ENCODE measurements around the gene IL20. TPM values are rescaled to one million over a fixed set of nuclear protein-coding genes. Genes with fewer than 3 reads are reported as not detected.
A peak's percentile ranks its signal among the peaks of the same experiment; 100 is the strongest.

The IL20 gene, protein sequence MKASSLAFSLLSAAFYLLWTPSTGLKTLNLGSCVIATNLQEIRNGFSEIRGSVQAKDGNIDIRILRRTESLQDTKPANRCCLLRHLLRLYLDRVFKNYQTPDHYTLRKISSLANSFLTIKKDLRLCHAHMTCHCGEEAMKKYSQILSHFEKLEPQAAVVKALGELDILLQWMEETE
- total RNA-seq (not detected), polyA plus RNA-seq (under 1 TPM; 0.11 to 0.12 TPM)
- long read RNA-seq, donor 1, result 0 reads
- long read RNA-seq, donor 2, result 0 reads
- long read RNA-seq, donor 3, result 0 reads
- long read RNA-seq, donor 4, result 0 reads
- long read RNA-seq, donor 5, result 0 reads

DNA sequence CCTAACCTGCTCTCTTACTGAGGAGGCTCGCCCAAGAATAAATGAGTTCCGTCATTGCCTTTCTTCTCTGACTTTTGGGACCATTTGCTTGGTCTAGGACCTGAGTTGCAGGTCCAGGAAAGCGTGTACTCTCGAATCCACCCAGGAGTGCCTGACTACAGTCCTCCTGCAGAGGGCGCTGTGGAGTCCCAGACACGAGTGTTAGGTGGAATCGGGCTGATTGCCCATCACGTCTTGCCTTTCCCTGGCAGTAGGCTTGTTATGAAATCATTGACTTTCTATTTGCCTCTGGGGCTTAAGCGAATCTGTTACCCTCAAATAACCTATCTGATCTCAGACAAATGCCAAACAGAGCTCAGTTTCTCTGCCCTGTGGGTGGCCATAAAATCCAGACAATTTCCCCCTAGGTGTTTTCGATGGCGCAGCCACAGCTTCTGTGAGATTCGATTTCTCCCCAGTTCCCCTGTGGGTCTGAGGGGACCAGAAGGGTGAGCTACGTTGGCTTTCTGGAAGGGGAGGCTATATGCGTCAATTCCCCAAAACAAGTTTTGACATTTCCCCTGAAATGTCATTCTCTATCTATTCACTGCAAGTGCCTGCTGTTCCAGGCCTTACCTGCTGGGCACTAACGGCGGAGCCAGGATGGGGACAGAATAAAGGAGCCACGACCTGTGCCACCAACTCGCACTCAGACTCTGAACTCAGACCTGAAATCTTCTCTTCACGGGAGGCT, at the start of gene IL20:
IL20 (plus strand) TSS at position 685 of the 733 bp plus-strand sequence. CDS start 230 bp downstream, outside the sequence.
- Histone ChIP-seq H3K4me3 (no peak within 1 kb of the TSS), H3K36me3 (ENCODE audit: control insufficient read depth in 4 of 4, insufficient read depth in 4 of 4, low read length in 4 of 4) (no peaks in the 10 kb centered on the region), H3K9ac (ENCODE audit: insufficient read depth in 1 of 2, low read length in 2 of 2) (no peak within 1 kb of the TSS), H3K9me3 (ENCODE audit: control insufficient read depth in 4 of 4, insufficient read depth in 3 of 4, low read length in 3 of 4) (no peaks in the 10 kb centered on the region), H3K27me3 (ENCODE audit: control insufficient read depth in 3 of 3, insufficient read depth in 3 of 3, low read length in 2 of 3) (peaks cover 0 to 5% (median 0%) of the 10 kb centered on the region in 3 donors), H3K27ac (ENCODE audit: low read depth in 1 of 2, low read length in 1 of 2) (no peak within 1 kb of the TSS), H3K4me1 (ENCODE audit: control insufficient read depth in 5 of 5, insufficient read depth in 5 of 5, low read length in 5 of 5) (no peaks in the 10 kb centered on the region)
- ATAC-seq (ENCODE audit: insufficient read depth, low FRiP score) (peak; percentile 66), DNase-seq (peak; percentile 61 to 74 (median 73))
- WGBS, 2 donors, result 52 to 57% methylated on average over 19 of the region's 19 CpGs
- TF ChIP-seq, protein P1, sequence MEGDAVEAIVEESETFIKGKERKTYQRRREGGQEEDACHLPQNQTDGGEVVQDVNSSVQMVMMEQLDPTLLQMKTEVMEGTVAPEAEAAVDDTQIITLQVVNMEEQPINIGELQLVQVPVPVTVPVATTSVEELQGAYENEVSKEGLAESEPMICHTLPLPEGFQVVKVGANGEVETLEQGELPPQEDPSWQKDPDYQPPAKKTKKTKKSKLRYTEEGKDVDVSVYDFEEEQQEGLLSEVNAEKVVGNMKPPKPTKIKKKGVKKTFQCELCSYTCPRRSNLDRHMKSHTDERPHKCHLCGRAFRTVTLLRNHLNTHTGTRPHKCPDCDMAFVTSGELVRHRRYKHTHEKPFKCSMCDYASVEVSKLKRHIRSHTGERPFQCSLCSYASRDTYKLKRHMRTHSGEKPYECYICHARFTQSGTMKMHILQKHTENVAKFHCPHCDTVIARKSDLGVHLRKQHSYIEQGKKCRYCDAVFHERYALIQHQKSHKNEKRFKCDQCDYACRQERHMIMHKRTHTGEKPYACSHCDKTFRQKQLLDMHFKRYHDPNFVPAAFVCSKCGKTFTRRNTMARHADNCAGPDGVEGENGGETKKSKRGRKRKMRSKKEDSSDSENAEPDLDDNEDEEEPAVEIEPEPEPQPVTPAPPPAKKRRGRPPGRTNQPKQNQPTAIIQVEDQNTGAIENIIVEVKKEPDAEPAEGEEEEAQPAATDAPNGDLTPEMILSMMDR (IDR thresholded peaks at IDR 0.05; ENCODE audit: control extremely low read depth, extremely low read depth), result peak; percentile 86

DNA sequence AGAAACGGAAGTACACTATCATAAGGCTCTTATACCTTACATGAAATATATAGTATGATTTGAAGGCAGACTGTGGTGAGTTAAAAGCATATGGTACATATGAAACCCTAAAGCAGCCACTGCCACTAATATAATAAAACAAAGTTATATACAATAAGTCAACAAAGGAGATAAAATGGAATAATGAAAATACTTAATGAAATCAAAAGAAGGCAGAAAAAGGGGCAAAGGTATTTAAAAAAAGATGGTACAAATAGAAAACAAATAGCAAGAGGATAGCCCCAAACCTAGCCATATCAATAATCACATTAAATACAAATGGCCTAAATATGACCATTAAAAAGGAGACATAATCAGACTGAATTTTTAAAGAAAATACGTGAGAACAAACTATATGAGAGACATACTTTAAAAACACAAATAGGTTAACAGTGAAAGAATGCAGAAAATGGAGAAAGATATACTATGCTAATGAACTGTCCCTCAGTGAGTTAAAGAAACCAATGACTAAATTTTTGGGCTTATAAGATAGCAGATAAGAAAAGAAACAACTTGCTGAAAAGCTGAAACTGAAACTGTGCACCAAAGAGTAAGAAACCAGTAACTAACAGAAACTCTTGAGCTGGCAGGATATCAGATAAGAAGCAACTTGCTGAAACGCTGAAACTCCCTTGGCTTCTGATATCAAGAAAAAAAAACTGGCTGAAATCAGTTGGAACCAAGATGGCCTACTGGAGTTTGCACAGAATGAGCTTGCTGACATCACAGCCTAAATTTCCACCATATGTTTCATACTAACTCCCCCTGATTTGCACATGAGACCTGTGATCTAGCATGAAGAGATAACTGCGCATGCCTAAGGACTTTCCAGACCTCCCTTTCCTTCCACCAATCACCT, 48.8 kb upstream of the IL20 start:
- DNase-seq, result peak in 2 of 3 donors; percentile 54 to 69
- Histone ChIP-seq H3K9ac (ENCODE audit: insufficient read depth in 1 of 2, low read length in 2 of 2) (no peak overlapping the region), H3K27me3 (ENCODE audit: control insufficient read depth in 3 of 3, insufficient read depth in 3 of 3, low read length in 2 of 3) (no peaks in the 10 kb centered on the region), H3K36me3 (ENCODE audit: control insufficient read depth in 4 of 4, insufficient read depth in 4 of 4, low read length in 4 of 4) (no peaks in the 10 kb centered on the region), H3K27ac (ENCODE audit: low read depth in 1 of 2, low read length in 1 of 2) (no peak overlapping the region), H3K4me3 (no peak overlapping the region), H3K9me3 (ENCODE audit: control insufficient read depth in 4 of 4, insufficient read depth in 3 of 4, low read length in 3 of 4) (peaks cover 0 to 6% (median 3%) of the 10 kb centered on the region in 4 donors), H3K4me1 (ENCODE audit: control insufficient read depth in 5 of 5, insufficient read depth in 5 of 5, low read length in 5 of 5) (peaks cover 0 to 13% (median 0%) of the 10 kb centered on the region in 5 donors)
- 70 to 72% methylated on average over 4 of the region's 4 CpGs for WGBS, 2 donors
- TF ChIP-seq, protein P1 (IDR thresholded peaks at IDR 0.05; ENCODE audit: control extremely low read depth, extremely low read depth), result no peak
- ATAC-seq (ENCODE audit: insufficient read depth, low FRiP score), result no peak

DNA sequence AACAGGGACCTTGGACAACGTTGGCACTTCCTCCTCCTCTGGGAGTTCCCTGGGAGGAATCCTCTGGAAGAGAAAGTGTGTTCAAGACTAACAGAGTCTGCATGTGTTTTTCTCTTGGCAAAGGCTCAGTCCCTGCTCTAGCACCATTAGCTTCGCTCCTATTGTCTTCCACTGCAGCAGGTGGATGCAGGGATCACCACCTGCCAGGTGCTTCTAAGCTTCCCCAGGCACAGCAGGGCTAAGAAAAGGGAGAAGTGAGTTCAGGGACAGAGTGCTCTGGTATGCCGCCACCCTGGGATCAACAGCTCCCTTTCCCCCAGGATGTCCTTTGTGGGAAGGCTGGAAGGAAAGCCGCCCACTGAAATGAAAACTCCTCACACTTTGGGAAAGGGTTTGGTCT, 43.9 kb upstream of the IL20 start:
- Histone ChIP-seq H3K9me3 (ENCODE audit: control insufficient read depth in 4 of 4, insufficient read depth in 3 of 4, low read length in 3 of 4) (no peaks in the 10 kb centered on the region), H3K4me1 (ENCODE audit: control insufficient read depth in 5 of 5, insufficient read depth in 5 of 5, low read length in 5 of 5) (peaks cover 0 to 13% (median 2%) of the 10 kb centered on the region in 5 donors), H3K4me3 (no peak overlapping the region), H3K27ac (ENCODE audit: low read depth in 1 of 2, low read length in 1 of 2) (no peak overlapping the region), H3K9ac (ENCODE audit: insufficient read depth in 1 of 2, low read length in 2 of 2) (no peak overlapping the region), H3K36me3 (ENCODE audit: control insufficient read depth in 4 of 4, insufficient read depth in 4 of 4, low read length in 4 of 4) (no peaks in the 10 kb centered on the region), H3K27me3 (ENCODE audit: control insufficient read depth in 3 of 3, insufficient read depth in 3 of 3, low read length in 2 of 3) (no peaks in the 10 kb centered on the region)
- DNase-seq, result no peak
- WGBS, 2 donors, result 78 to 84% methylated on average over 4 of the region's 4 CpGs
- no peak for ATAC-seq (ENCODE audit: insufficient read depth, low FRiP score)
- TF ChIP-seq, protein P1 (IDR thresholded peaks at IDR 0.05; ENCODE audit: control extremely low read depth, extremely low read depth), result no peak

All from lung (tissue), 16 donors.